ENCODE measurements around the gene DOK5.

DNA sequence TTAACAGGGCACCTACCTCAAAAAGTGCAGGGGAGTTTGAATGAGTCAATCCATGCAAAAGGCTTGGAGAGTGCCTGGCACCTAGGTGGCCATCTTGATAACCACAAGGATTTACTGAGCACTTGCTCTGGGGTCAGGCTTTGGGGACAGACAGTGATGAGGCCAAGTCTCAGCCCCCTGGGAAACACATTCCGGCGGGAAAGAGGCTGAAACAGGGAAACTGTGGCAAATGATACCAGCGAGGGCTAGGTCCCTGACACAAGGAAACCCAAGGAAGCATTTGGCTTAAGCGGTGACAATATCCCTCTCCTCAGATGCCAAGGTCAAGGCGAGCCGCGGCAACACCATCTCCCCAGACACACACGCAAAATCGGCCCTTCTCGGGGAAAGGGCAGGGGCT is 527 bp upstream of the DOK5 start:
- TF ChIP-seq CTCF (conservative IDR thresholded peaks at IDR 0.05; ENCODE audit: low read length) (no peak), EZH2phosphoT487 (IDR thresholded peaks at IDR 0.05; ENCODE audit: borderline replicate concordance, low read depth, low read length) (no peak)

Data from OCI-LY7 (cell line).